IMR-90 (cell line): ENCODE measurements around the gene NEGR1. TPM values are rescaled to one million over a fixed set of nuclear protein-coding genes. Genes with fewer than 3 reads are reported as not detected.

Experiments used
- ATAC-seq: fragments of 200-7000 bp; cut with Tn5 transposase; 2 replicates; pipeline ENCODE4 v1.9.1; 2020; ENCODE audit warnings: low read depth, mild to moderate bottlenecking, moderate library complexity
- BruUV-seq: library from RNA; stranded (reverse); fragments of 400-500 nt; replicated peaks from 2 replicates; lab custom pipeline; 2021; lab: Mats Ljungman, UMichigan
- CTCF ChIA-PET: fragments of 300-600 bp; formaldehyde crosslinking; extraction: SDS; loops from one replicate; lab custom pipeline; 2021; ENCODE audit warnings: antibody characterized with exemption; lab: Yijun Ruan, JAX
- POLR2A ChIA-PET: fragments of 300-600 bp; sonication (Branson Sonifier 250); formaldehyde crosslinking; loops from one replicate; lab custom pipeline; 2022; ENCODE audit warnings: antibody characterized with exemption; ENCODE audit not compliant: unreplicated experiment; lab: Charles Lee
- DNase-seq: peaks from one replicate; pipeline ENCODE4 v3.0.0; 2013
- H2AFZ ChIP-seq: replicated peaks from 2 replicates; pipeline ENCODE3; 2013; ENCODE audit warnings: low read length, mild to moderate bottlenecking; ENCODE audit not compliant: poor library complexity
- H2AK5ac ChIP-seq: 2 replicates; pipeline ENCODE4 v1.6.1; 2013; ENCODE audit warnings: low read depth, low read length, inconsistent platforms
- H2AK9ac ChIP-seq: replicated peaks from 2 replicates; pipeline ENCODE3; 2013; ENCODE audit warnings: mild to moderate bottlenecking, low read depth, low read length, moderate library complexity; ENCODE audit not compliant: poor library complexity
- H2BK120ac ChIP-seq: 2 replicates; pipeline ENCODE4 v1.6.1; 2013; ENCODE audit warnings: low read depth, low read length, inconsistent platforms
- H2BK15ac ChIP-seq: 3 replicates; pipeline ENCODE4 v1.6.1; 2013; ENCODE audit warnings: low read depth, low read length, inconsistent platforms
- H2BK20ac ChIP-seq: 2 replicates; pipeline ENCODE4 v1.6.1; 2013; ENCODE audit warnings: low read depth, mild to moderate bottlenecking, inconsistent platforms, low read length, moderate library complexity
- H2BK5ac ChIP-seq: 2 replicates; pipeline ENCODE4 v1.6.1; 2013; ENCODE audit warnings: mild to moderate bottlenecking, low read depth, low read length, inconsistent platforms; ENCODE audit not compliant: poor library complexity, severe bottlenecking
- H3K14ac ChIP-seq: replicated peaks from 2 replicates; pipeline ENCODE4 v1.6.1; 2013; ENCODE audit warnings: low read depth, low read length, inconsistent platforms
- H3K18ac ChIP-seq: 2 replicates; pipeline ENCODE4 v1.6.1; 2013; ENCODE audit warnings: low read depth, low read length, control low read depth
- H3K23ac ChIP-seq: 2 replicates; pipeline ENCODE4 v1.6.1; 2013; ENCODE audit warnings: low read depth, low read length, inconsistent platforms
- H3K27ac ChIP-seq: 2 replicates; pipeline ENCODE4 v1.5.1; 2013; ENCODE audit warnings: mild to moderate bottlenecking, control low read depth, low read length; ENCODE audit not compliant: insufficient read depth
- H3K27me3 ChIP-seq: 2 replicates; pipeline ENCODE4 v1.6.1; 2013; ENCODE audit warnings: low read length; ENCODE audit not compliant: control insufficient read depth, insufficient read depth
- H3K36me3 ChIP-seq: 2 replicates; pipeline ENCODE4 v1.6.1; 2013; ENCODE audit warnings: low read length, mixed read lengths; ENCODE audit not compliant: control insufficient read depth, insufficient read depth
- H3K4ac ChIP-seq: 2 replicates; pipeline ENCODE4 v1.6.1; 2013; ENCODE audit warnings: low read depth, low read length, inconsistent platforms
- H3K4me1 ChIP-seq: 2 replicates; pipeline ENCODE4 v1.6.1; 2013; ENCODE audit warnings: low read length, mixed read lengths; ENCODE audit not compliant: control insufficient read depth, insufficient read depth
- H3K4me2 ChIP-seq: 2 replicates; pipeline ENCODE4 v1.6.1; 2013; ENCODE audit warnings: low read depth, mild to moderate bottlenecking, control low read depth, low read length, moderate library complexity
- H3K4me3 ChIP-seq: 2 replicates; pipeline ENCODE4 v1.5.1; 2013; ENCODE audit warnings: low read depth, mild to moderate bottlenecking, control low read depth, low read length, moderate library complexity; ENCODE audit not compliant: insufficient read depth
- H3K56ac ChIP-seq: 2 replicates; pipeline ENCODE4 v1.6.1; 2013; ENCODE audit warnings: low read length, inconsistent platforms; ENCODE audit not compliant: insufficient read depth; ENCODE audit errors: extremely low read depth
- H3K79me1 ChIP-seq, 2 experiments: 2 replicates each; pipeline ENCODE4 v1.6.1; 2013; ENCODE audit warnings: low read length in 2 of 2, inconsistent platforms in 1 of 2, low read depth in 1 of 2
- H3K9ac ChIP-seq: 2 replicates; pipeline ENCODE4 v1.6.1; 2013; ENCODE audit warnings: low read depth, low read length, control low read depth
- H3K9me1 ChIP-seq: 2 replicates; pipeline ENCODE4 v1.6.1; 2013; ENCODE audit warnings: low read length, inconsistent platforms; ENCODE audit not compliant: insufficient read depth
- H3K9me3 ChIP-seq: 2 replicates; pipeline ENCODE4 v1.6.1; 2013; ENCODE audit warnings: low read length; ENCODE audit not compliant: control insufficient read depth, insufficient read depth
- H4K20me1 ChIP-seq: 2 replicates; pipeline ENCODE4 v1.6.1; 2013; ENCODE audit warnings: low read length, inconsistent platforms; ENCODE audit not compliant: insufficient read depth
- H4K5ac ChIP-seq: 2 replicates; pipeline ENCODE4 v1.6.1; 2013; ENCODE audit warnings: mild to moderate bottlenecking, low read depth, low read length, control low read depth
- H4K8ac ChIP-seq, 2 experiments: 2 replicates each; pipeline ENCODE4 v1.6.1; 2013; ENCODE audit warnings: low read depth in 2 of 2, low read length in 2 of 2, control low read depth in 1 of 2, inconsistent platforms in 1 of 2
- H4K91ac ChIP-seq: 2 replicates; pipeline ENCODE4 v1.6.1; 2013; ENCODE audit warnings: low read depth, low read length, inconsistent platforms; ENCODE audit not compliant: insufficient read depth
- CEBPB ChIP-seq: IDR thresholded peaks from 2 replicates; pipeline ENCODE4 v1.6.1; 2012; ENCODE audit warnings: low read depth, low read length, improper control_type of control experiment
- CHD1 ChIP-seq: IDR thresholded peaks from 2 replicates; pipeline ENCODE4 v1.6.1; 2012; ENCODE audit warnings: low read depth, low read length, improper control_type of control experiment
- CTCF ChIP-seq: conservative IDR thresholded peaks from 2 replicates; pipeline ENCODE4 v1.5.1; 2012; ENCODE audit warnings: mild to moderate bottlenecking, low read depth, low read length, improper control_type of control experiment
- ELK1 ChIP-seq: fragments of 150-350 bp; IDR thresholded peaks from 2 replicates; pipeline ENCODE4 v1.6.1; 2016; ENCODE audit warnings: low read depth, mild to moderate bottlenecking, low read length, moderate library complexity, borderline replicate concordance
- FOS ChIP-seq: fragments of 150-350 bp; IDR thresholded peaks from 2 replicates; pipeline ENCODE4 v1.6.1; 2016; ENCODE audit warnings: low read depth, low read length
- MAFK ChIP-seq: IDR thresholded peaks from 2 replicates; pipeline ENCODE4 v1.6.1; 2012; ENCODE audit warnings: low read depth, low read length, improper control_type of control experiment
- MAZ ChIP-seq: IDR thresholded peaks from 2 replicates; pipeline ENCODE4 v1.6.1; 2012; ENCODE audit warnings: low read depth, mild to moderate bottlenecking, low read length, improper control_type of control experiment, moderate library complexity, borderline replicate concordance
- MXI1 ChIP-seq: IDR thresholded peaks from 2 replicates; pipeline ENCODE4 v1.6.1; 2012; ENCODE audit warnings: low read depth, mild to moderate bottlenecking, low read length, moderate library complexity, borderline replicate concordance
- NFE2L2 ChIP-seq: fragments of 150-350 bp; IDR thresholded peaks from 2 replicates; pipeline ENCODE4 v1.6.1; 2016; ENCODE audit warnings: low read depth, mild to moderate bottlenecking, low read length
- POLR2A ChIP-seq: IDR thresholded peaks from 2 replicates; pipeline ENCODE4 v1.6.1; 2012; ENCODE audit warnings: mild to moderate bottlenecking, low read depth, low read length
- RAD21 ChIP-seq: IDR thresholded peaks from 2 replicates; pipeline ENCODE4 v1.6.1; 2012; ENCODE audit warnings: low read length, improper control_type of control experiment
- RCOR1 ChIP-seq: IDR thresholded peaks from 2 replicates; pipeline ENCODE4 v1.6.1; 2012; ENCODE audit warnings: mild to moderate bottlenecking, low read length, improper control_type of control experiment; ENCODE audit not compliant: insufficient replicate concordance
- RFX5 ChIP-seq: IDR thresholded peaks from 2 replicates; pipeline ENCODE4 v1.8.0; 2012; ENCODE audit warnings: low read depth, mild to moderate bottlenecking, low read length, moderate library complexity
- SMC3 ChIP-seq: fragments of 150-350 bp; IDR thresholded peaks from 2 replicates; pipeline ENCODE4 v1.6.1; 2016; ENCODE audit warnings: low read depth, mild to moderate bottlenecking, antibody characterized with exemption, low read length, moderate library complexity
- USF2 ChIP-seq: fragments of 150-350 bp; IDR thresholded peaks from 2 replicates; pipeline ENCODE4 v1.6.1; 2017; ENCODE audit warnings: mild to moderate bottlenecking, antibody characterized with exemption, low read length, low read depth
- WGBS, 2 experiments: methylation state at CpG; one replicate each; pipeline versions ENCODE4 v1.1.5 to v1.1.7; 2013; ENCODE audit warnings: missing lambda C conversion rate in 2 of 2; ENCODE audit not compliant: insufficient read length in 1 of 2; ENCODE audit errors: extremely low coverage in 2 of 2; 5-methylcytosine and 5-hydroxymethylcytosine counted together
- dilution Hi-C: fragments of 300-500 bp; cut with HindIII; formaldehyde crosslinking; loops from one replicate; pipeline ENCODE4 v1.14.3; 2018; ENCODE audit warnings: low sequenced_read_pairs; ENCODE audit not compliant: unreplicated experiment
- in situ Hi-C: fragments of 300-500 bp; cut with MboI; formaldehyde crosslinking; loops from 3 replicates; pipeline ENCODE4 v1.14.3; 2019; ENCODE audit warnings: low sequenced_read_pairs, inconsistent platforms, mixed read lengths
- intact Hi-C: fragments of 100-400 bp; cut with micrococcal nuclease; formaldehyde crosslinking; loops from 2 replicates; pipeline ENCODE4 v1.10.0; 2022
- polyA plus RNA-seq, 3 experiments: library from polyadenylated mRNA; depleted of rRNA; stranded (reverse); fragments of >200 nt; gene quantifications; 2 replicates each; pipeline ENCODE4 v1.2.3, GENCODE V29; 2012; ENCODE audit warnings: low replicate concordance in 1 of 3
- total RNA-seq: library from RNA; depleted of rRNA; stranded (reverse); fragments of >200 nt; gene quantifications from 2 replicates; pipeline ENCODE4 v1.2.3, GENCODE V29; 2012

The NEGR1 gene
- total and polyA plus RNA-seq, 2 of the 4 experiments (the other 2 are of a cell fraction) = 5.1 to 9.1 TPM

- in situ Hi-C loops = no loop called here
- Histone ChIP-seq H3K4me1 (peaks cover 3% of the 10 kb centered on the region; the same call in 1 of the 2 replicates), H3K14ac (no peak overlapping the region), H2AK5ac (no peak overlapping the region), H2BK5ac (no peak overlapping the region), H2BK120ac (no peak overlapping the region), H3K9me1 (no peaks in the 10 kb centered on the region), H2BK20ac (no peak overlapping the region), H4K8ac (no peak overlapping the region), H2BK15ac (no peak overlapping the region), H2AFZ (no peak overlapping the region), H3K36me3 (no peaks in the 10 kb centered on the region), H3K9ac (no peak overlapping the region), H3K9me3 (no peaks in the 10 kb centered on the region), H3K56ac (no peak overlapping the region), H3K18ac (no peak overlapping the region; the same call in 1 of the 2 replicates), H3K4me2 (no peak overlapping the region), H4K5ac (no peak overlapping the region), H4K20me1 (no peaks in the 10 kb centered on the region), H3K27ac (no peak overlapping the region), H3K79me1 (no peaks in the 10 kb centered on the region), H2AK9ac (no peak overlapping the region), H3K23ac (no peak overlapping the region), H3K4me3 (no peak overlapping the region), H3K4ac (no peak overlapping the region), H3K27me3 (no peaks in the 10 kb centered on the region), H4K91ac (no peak overlapping the region)
- ChIA-PET CTCF (interaction anchor here (0.7 kb wide), 1 partner anchor 10 kb away, joined by 4 read pairs; no protein-coding TSS in a partner anchor), POLR2A (no interaction called here)
- DNase-seq (no peak), ATAC-seq (no peak)
- BruUV-seq = no TSS peak
- WGBS, 2 experiments = no CpG with 5 or more reads among the region's 3 CpGs
- intact Hi-C loops = no loop called here
- TF ChIP-seq RAD21 = no peak
- TF ChIP-seq CHD1 = no peak
- TF ChIP-seq SMC3 = no peak
- TF ChIP-seq MXI1 = no peak
- TF ChIP-seq FOS = no peak
- no peak for TF ChIP-seq POLR2A
- no peak for TF ChIP-seq RFX5
- TF ChIP-seq ELK1 = no peak
- TF ChIP-seq MAZ = no peak
- TF ChIP-seq CEBPB = no peak
- TF ChIP-seq CTCF = no peak
- no peak for TF ChIP-seq MAFK
- no peak for TF ChIP-seq USF2
- TF ChIP-seq RCOR1 = no peak
- no peak for TF ChIP-seq NFE2L2
- dilution Hi-C loops = no loop called here
These were observed 98.1 kb downstream of the NEGR1 start for GRCh38 chr1:72184099-72184701.
